GM12864 (cell line): ENCODE measurements around the gene TUBG1.

Source experiments
- DNase-seq: peaks from one replicate; pipeline ENCODE4 v3.0.0-alpha.2; 2011; ENCODE audit warnings: low read depth
- H3K4me3 ChIP-seq: 2 replicates; pipeline ENCODE4 v1.5.1; 2011; ENCODE audit warnings: mild to moderate bottlenecking, low read depth, low read length, control low read depth
- TF ChIP-seq, protein P1 (sequence below): IDR thresholded peaks from 2 replicates; pipeline ENCODE4 v1.5.1; 2011; ENCODE audit warnings: low read depth, mild to moderate bottlenecking, moderate library complexity, low read length, control low read depth, inconsistent platforms; ENCODE audit errors: missing control alignments

TUBG1 gene

GRCh38 chr17:42629411-42630009 lies 20.0 kb downstream of the TUBG1 start:
- TF ChIP-seq, protein P1, sequence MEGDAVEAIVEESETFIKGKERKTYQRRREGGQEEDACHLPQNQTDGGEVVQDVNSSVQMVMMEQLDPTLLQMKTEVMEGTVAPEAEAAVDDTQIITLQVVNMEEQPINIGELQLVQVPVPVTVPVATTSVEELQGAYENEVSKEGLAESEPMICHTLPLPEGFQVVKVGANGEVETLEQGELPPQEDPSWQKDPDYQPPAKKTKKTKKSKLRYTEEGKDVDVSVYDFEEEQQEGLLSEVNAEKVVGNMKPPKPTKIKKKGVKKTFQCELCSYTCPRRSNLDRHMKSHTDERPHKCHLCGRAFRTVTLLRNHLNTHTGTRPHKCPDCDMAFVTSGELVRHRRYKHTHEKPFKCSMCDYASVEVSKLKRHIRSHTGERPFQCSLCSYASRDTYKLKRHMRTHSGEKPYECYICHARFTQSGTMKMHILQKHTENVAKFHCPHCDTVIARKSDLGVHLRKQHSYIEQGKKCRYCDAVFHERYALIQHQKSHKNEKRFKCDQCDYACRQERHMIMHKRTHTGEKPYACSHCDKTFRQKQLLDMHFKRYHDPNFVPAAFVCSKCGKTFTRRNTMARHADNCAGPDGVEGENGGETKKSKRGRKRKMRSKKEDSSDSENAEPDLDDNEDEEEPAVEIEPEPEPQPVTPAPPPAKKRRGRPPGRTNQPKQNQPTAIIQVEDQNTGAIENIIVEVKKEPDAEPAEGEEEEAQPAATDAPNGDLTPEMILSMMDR: no peak
- H3K4me3 ChIP-seq: no peak overlapping the region
- no peak for DNase-seq

GRCh38 chr17:42632949-42633444 lies 23.5 kb downstream of the TUBG1 start:
- TF ChIP-seq, protein P1: no peak

DNA sequence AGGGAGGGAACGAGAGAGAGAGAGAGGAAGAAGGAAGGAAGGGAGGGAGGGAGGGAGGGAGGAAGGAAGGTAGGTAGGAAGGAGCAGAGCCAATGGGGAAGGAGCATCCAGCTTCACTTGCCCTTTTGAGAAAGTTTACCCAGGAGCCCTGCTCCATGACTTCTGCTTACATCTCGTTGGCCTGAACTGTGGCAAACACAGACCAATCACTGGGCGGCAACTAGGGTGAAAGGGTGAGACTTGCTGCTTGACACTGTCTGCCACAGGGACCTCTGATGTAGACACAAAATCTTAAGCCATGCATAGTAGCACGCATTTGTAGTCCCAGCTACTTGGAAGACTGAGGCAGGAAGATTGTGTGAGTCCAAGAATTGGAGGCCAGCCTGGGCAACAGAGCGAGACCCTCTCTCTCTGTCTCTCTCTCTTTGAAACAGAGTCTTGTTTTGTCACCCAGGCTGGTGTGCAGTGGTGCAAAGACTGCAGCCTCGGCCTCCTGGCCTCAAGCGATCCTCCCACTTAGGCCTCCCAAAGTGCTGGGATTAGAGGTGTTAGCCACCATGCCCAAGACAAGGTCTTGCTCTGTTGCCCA lies 30.1 kb downstream of the TUBG1 start:
- DNase-seq: no peak
- H3K4me3 ChIP-seq: no peak overlapping the region
- TF ChIP-seq, protein P1: no peak

More at GRCh38 chr17:42632949-42633444, 23.5 kb downstream of the TUBG1 start:
- no peak overlapping the region for H3K4me3 ChIP-seq
- DNase-seq: no peak

- no peak overlapping the region for H3K4me3 ChIP-seq
- TF ChIP-seq, protein P1: no peak
- DNase-seq: no peak
Measured at GRCh38 chr17:42640121-42640520, 30.6 kb downstream of the TUBG1 start.

DNA sequence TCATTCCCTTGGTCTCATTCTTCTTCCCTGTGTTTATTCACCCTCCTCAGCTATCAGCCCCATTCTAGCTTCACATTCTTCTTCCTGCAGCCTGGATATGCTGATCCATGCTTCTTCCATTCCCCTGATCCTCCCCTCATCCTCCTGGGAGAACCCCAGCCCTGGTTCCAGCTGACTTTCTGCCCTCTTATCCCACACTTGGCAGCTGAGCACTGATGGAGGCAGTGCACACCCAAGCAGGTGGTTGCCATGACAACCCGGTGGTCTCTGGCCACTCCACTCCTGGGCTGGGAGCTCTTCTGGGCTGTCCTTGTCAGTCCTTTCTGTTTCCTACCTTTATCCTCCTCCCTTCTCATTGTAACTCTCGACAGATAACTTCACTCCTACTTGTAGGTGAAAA lies 32.9 kb downstream of the TUBG1 start:
- no peak for DNase-seq
- no peak overlapping the region for H3K4me3 ChIP-seq
- TF ChIP-seq, protein P1: no peak

DNA sequence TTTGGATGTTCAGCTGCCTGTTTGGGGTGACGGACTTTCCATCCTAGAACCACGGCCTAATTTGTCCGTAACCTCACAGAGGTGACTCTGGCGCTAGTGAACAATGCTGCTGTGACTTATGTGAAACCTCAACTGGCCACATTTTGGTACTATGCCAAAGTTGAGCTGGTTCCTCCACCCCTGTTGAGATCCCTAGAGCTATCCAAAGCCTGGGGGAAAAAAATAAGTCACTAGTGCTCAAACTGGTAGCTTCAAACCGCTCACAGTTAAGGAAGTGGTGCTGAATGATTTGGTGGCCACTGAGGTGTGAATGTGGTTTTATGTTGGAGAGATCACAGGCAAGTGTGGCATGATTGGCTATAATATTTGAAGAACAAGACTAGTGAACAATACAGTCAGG lies 38.3 kb downstream of the TUBG1 start:
- TF ChIP-seq, protein P1: no peak
- H3K4me3 ChIP-seq: no peak overlapping the region

DNA sequence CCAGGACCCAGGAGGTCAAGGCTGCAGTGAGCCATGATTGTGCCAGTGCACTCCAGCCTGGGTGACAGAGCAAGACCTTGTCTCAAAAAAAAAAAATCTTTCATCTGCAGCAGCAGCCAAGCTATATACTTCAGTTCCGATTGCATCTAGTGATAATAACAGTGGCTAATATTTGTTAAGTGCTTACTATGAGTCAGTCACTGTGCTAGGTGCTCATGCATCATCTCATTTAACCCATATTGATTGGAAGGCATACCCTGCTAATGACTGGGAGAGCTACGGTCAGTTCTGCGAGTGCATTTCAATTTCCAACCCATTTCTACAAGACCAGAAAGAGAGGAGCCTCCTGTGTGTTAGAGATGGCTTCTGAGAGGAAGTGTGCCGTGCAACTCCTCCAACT lies 41.9 kb downstream of the TUBG1 start:
- no peak for DNase-seq
- H3K4me3 ChIP-seq: no peak overlapping the region
- TF ChIP-seq, protein P1: no peak

More for the DNA sequence above, 38.3 kb downstream of the TUBG1 start:
- no peak for DNase-seq
